H9 (cell line): Measurements from ENCODE around the gene DCP1A. TPM values are rescaled to one million over a fixed set of nuclear protein-coding genes. Genes with fewer than 3 reads are reported as not detected.

Experiments used
- DNase-seq: peaks from one replicate; pipeline ENCODE4 v3.0.0-alpha.2; 2017
- H2AFZ ChIP-seq: one replicate; pipeline ENCODE4 v1.6.1; 2013; ENCODE audit warnings: mild to moderate bottlenecking, low read length, control low read depth, moderate library complexity
- H2AK5ac ChIP-seq: 2 replicates; pipeline ENCODE4 v1.6.1; 2013; ENCODE audit warnings: low read length, control low read depth, mixed read lengths; ENCODE audit not compliant: insufficient read length
- H2BK120ac ChIP-seq: one replicate; pipeline ENCODE4 v1.6.1; 2013; ENCODE audit warnings: low read depth, mild to moderate bottlenecking, low read length, control low read depth, inconsistent platforms; ENCODE audit not compliant: poor library complexity, severe bottlenecking
- H2BK12ac ChIP-seq: 2 replicates; pipeline ENCODE4 v1.6.1; 2013; ENCODE audit warnings: low read length, control low read depth, mixed read lengths, low read depth; ENCODE audit not compliant: insufficient read length
- H2BK15ac ChIP-seq: 2 replicates; pipeline ENCODE4 v1.6.1; 2013; ENCODE audit warnings: low read depth, low read length, control low read depth
- H2BK20ac ChIP-seq: one replicate; pipeline ENCODE4 v1.6.1; 2013; ENCODE audit warnings: low read depth, mild to moderate bottlenecking, low read length, control low read depth, inconsistent platforms; ENCODE audit not compliant: poor library complexity, severe bottlenecking
- H2BK5ac ChIP-seq: 2 replicates; pipeline ENCODE4 v1.6.1; 2013; ENCODE audit warnings: low read length, control low read depth, mixed read lengths; ENCODE audit not compliant: insufficient read length
- H3K14ac ChIP-seq: 2 replicates; pipeline ENCODE4 v1.6.1; 2013; ENCODE audit warnings: low read length, control low read depth; ENCODE audit not compliant: insufficient read depth
- H3K18ac ChIP-seq: 2 replicates; pipeline ENCODE4 v1.6.1; 2013; ENCODE audit warnings: low read depth, mild to moderate bottlenecking, mixed read lengths, low read length, control low read depth; ENCODE audit not compliant: insufficient read length
- H3K23ac ChIP-seq: 2 replicates; pipeline ENCODE4 v1.6.1; 2013; ENCODE audit warnings: low read length, control low read depth, mixed read lengths, low read depth; ENCODE audit not compliant: insufficient read length
- H3K23me2 ChIP-seq: 2 replicates; pipeline ENCODE4 v1.6.1; 2013; ENCODE audit warnings: low read depth, mild to moderate bottlenecking, mixed read lengths, low read length, control low read depth; ENCODE audit not compliant: insufficient read length, poor library complexity, severe bottlenecking
- H3K27ac ChIP-seq: 2 replicates; pipeline ENCODE4 v1.5.1; 2013; ENCODE audit warnings: low read length, control low read depth, mixed read lengths, low read depth; ENCODE audit not compliant: insufficient read length
- H3K27me3 ChIP-seq: 2 replicates; pipeline ENCODE4 v1.6.1; 2013; ENCODE audit warnings: low read length, control low read depth, inconsistent platforms; ENCODE audit not compliant: insufficient read depth
- H3K4ac ChIP-seq: 2 replicates; pipeline ENCODE4 v1.6.1; 2013; ENCODE audit warnings: low read depth, mild to moderate bottlenecking, control low read depth, inconsistent platforms, low read length, moderate library complexity
- H3K4me1 ChIP-seq: 2 replicates; pipeline ENCODE4 v1.6.1; 2013; ENCODE audit warnings: low read length, control low read depth, inconsistent platforms; ENCODE audit not compliant: insufficient read depth
- H3K4me2 ChIP-seq: 2 replicates; pipeline ENCODE4 v1.6.1; 2013; ENCODE audit warnings: low read length, control low read depth, mixed read lengths; ENCODE audit not compliant: insufficient read length, insufficient read depth
- H3K56ac ChIP-seq: 2 replicates; pipeline ENCODE4 v1.6.1; 2013; ENCODE audit warnings: low read depth, mild to moderate bottlenecking, mixed read lengths, low read length, control low read depth; ENCODE audit not compliant: insufficient read length
- H3K79me1 ChIP-seq: 2 replicates; pipeline ENCODE4 v1.6.1; 2013; ENCODE audit warnings: low read depth, mild to moderate bottlenecking, moderate library complexity, low read length, control low read depth, inconsistent platforms; ENCODE audit not compliant: insufficient read depth, poor library complexity, severe bottlenecking
- H3K79me2 ChIP-seq: 2 replicates; pipeline ENCODE4 v1.6.1; 2013; ENCODE audit warnings: low read length, control low read depth, inconsistent platforms; ENCODE audit not compliant: insufficient read depth
- H3K9ac ChIP-seq: 2 replicates; pipeline ENCODE4 v1.6.1; 2013; ENCODE audit warnings: low read length, control low read depth, mixed read lengths; ENCODE audit not compliant: insufficient read length; ENCODE audit errors: extremely low read depth
- H3K9me3 ChIP-seq: one replicate; pipeline ENCODE4 v1.6.1; 2013; ENCODE audit warnings: low read depth, low read length, inconsistent platforms; ENCODE audit not compliant: control insufficient read depth
- H3T11ph ChIP-seq: one replicate; pipeline ENCODE4 v1.6.1; 2013; ENCODE audit warnings: mild to moderate bottlenecking, low read length, control low read depth, inconsistent platforms
- H4K20me1 ChIP-seq: one replicate; pipeline ENCODE4 v1.6.1; 2013; ENCODE audit not compliant: control insufficient read depth, insufficient read length, insufficient read depth
- H4K5ac ChIP-seq: 2 replicates; pipeline ENCODE4 v1.6.1; 2013; ENCODE audit warnings: low read depth, mild to moderate bottlenecking, mixed read lengths, low read length, control low read depth; ENCODE audit not compliant: insufficient read length
- H4K8ac ChIP-seq: replicated peaks from 2 replicates; pipeline ENCODE4 v1.6.1; 2013; ENCODE audit warnings: low read length, control low read depth, mixed read lengths, low read depth; ENCODE audit not compliant: insufficient read length
- H4K91ac ChIP-seq: 2 replicates; pipeline ENCODE4 v1.6.1; 2013; ENCODE audit warnings: low read depth, mild to moderate bottlenecking, moderate library complexity, mixed read lengths, low read length, control low read depth; ENCODE audit not compliant: insufficient read length
- H3K27ac Mint-ChIP-seq, 3 experiments: 2 replicates in 2 of 3; 3 replicates in 1 of 3; pipeline ENCODE4 v1.8.0; 2020 to 2021; ENCODE audit warnings: mixed read lengths in 3 of 3, mild to moderate bottlenecking in 1 of 3, moderate library complexity in 1 of 3
- H3K27me3 Mint-ChIP-seq: 2 replicates; pipeline ENCODE4 v1.8.0; 2021; ENCODE audit warnings: low read depth, mild to moderate bottlenecking, moderate library complexity, mixed read lengths
- H3K36me3 Mint-ChIP-seq, 3 experiments: 2 replicates in 2 of 3; 3 replicates in 1 of 3; pipeline ENCODE4 v1.8.0; 2020 to 2021; ENCODE audit warnings: low read depth in 3 of 3, mixed read lengths in 3 of 3; ENCODE audit not compliant: insufficient read depth in 1 of 3
- H3K4me1 Mint-ChIP-seq, 2 experiments: 2 replicates each; pipeline ENCODE4 v1.8.0; 2020; ENCODE audit warnings: mixed read lengths in 2 of 2
- H3K4me3 Mint-ChIP-seq, 2 experiments: 2 replicates in 1 of 2; 3 replicates in 1 of 2; pipeline ENCODE4 v1.8.0; 2020 to 2021; ENCODE audit warnings: mild to moderate bottlenecking in 2 of 2, mixed read lengths in 2 of 2, moderate library complexity in 1 of 2
- H3K9me3 Mint-ChIP-seq, 2 experiments: 2 replicates in 1 of 2; 3 replicates in 1 of 2; pipeline ENCODE4 v1.8.0; 2020; ENCODE audit warnings: mild to moderate bottlenecking in 2 of 2, mixed read lengths in 2 of 2, moderate library complexity in 1 of 2
- WGBS: extraction: QIAGEN DNeasy Blood & Tissue Kit; methylation state at CpG from one replicate; pipeline ENCODE4 v1.1.7; 2013; ENCODE audit warnings: missing lambda C conversion rate, low lambda C conversion rate, mixed read lengths; ENCODE audit not compliant: insufficient read length; ENCODE audit errors: extremely low coverage; 5-methylcytosine and 5-hydroxymethylcytosine counted together
- total RNA-seq: library from RNA; stranded (reverse); gene quantifications from 2 replicates; pipeline ENCODE4 v1.2.1, GENCODE V29; 2021
- TF ChIP-seq, protein P1 (sequence below): fragments of 200-600 bp; sonication (generic); conservative IDR thresholded peaks from 3 replicates; pipeline ENCODE4 v1.8.0; 2021; ENCODE audit warnings: antibody characterized with exemption, mild to moderate bottlenecking

The DCP1A gene
- total RNA-seq, 1 experiment from 2014 or later = 17.8 TPM

DNA sequence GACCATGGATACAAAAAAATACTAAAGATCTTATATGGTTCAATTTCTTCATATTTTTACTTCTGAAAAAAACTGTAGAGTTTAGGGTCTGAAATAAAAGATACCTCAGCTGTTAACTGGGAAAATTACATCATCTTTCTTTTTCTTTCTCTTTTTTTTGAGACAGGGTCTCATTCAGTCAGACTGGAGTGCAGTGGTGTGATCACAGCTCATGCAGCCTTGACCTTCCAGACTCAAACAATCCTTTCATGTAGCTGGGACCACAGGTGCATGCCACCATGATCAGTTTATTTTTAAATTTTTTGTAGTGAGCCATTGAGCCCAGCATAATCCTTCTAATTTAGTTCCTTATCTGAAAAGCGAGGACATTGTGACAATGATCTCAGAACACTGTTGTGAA lies 51.9 kb downstream of the DCP1A start:
- Histone ChIP-seq H2AFZ (no peak overlapping the region), H3K79me1 (no peaks in the 10 kb centered on the region), H3K9ac (no peak overlapping the region), H2BK120ac (no peak overlapping the region), H2BK5ac (no peak overlapping the region), H2BK20ac (no peak overlapping the region), H3K18ac (no peak overlapping the region), H4K91ac (no peak overlapping the region), H3K27me3 (no peaks in the 10 kb centered on the region), H3K4me2 (no peak overlapping the region), H4K8ac (no peak overlapping the region), H4K5ac (no peak overlapping the region), H2AK5ac (no peak overlapping the region), H3K9me3 (no peaks in the 10 kb centered on the region), H4K20me1 (no peaks in the 10 kb centered on the region), H3K4me1 (0 out of 2 replicates have a peak, but pooled peaks cover 3% of the 10 kb centered on the region), H3K27ac (no peak overlapping the region), H3K23ac (no peak overlapping the region), H3K56ac (no peak overlapping the region), H2BK15ac (no peak overlapping the region), H3K23me2 (no peaks in the 10 kb centered on the region), H3K14ac (no peak overlapping the region), H3K79me2 (no peaks in the 10 kb centered on the region), H3K4ac (no peak overlapping the region), H2BK12ac (no peak overlapping the region), H3T11ph (no peak overlapping the region)
- no peaks in the 10 kb centered on the region for H3K27me3 Mint-ChIP-seq
- H3K36me3 Mint-ChIP-seq = peaks cover 9 to 26% (median 19%) of the 10 kb centered on the region in 3 experiments; a peak in 5 of 7 replicates
- peak overlapping the region in 1 of 3 experiments; percentile 82; a peak in 2 of 7 replicates for H3K27ac Mint-ChIP-seq
- peaks cover 6 to 14% of the 10 kb centered on the region in 2 experiments for H3K4me1 Mint-ChIP-seq
- TF ChIP-seq, protein P1, sequence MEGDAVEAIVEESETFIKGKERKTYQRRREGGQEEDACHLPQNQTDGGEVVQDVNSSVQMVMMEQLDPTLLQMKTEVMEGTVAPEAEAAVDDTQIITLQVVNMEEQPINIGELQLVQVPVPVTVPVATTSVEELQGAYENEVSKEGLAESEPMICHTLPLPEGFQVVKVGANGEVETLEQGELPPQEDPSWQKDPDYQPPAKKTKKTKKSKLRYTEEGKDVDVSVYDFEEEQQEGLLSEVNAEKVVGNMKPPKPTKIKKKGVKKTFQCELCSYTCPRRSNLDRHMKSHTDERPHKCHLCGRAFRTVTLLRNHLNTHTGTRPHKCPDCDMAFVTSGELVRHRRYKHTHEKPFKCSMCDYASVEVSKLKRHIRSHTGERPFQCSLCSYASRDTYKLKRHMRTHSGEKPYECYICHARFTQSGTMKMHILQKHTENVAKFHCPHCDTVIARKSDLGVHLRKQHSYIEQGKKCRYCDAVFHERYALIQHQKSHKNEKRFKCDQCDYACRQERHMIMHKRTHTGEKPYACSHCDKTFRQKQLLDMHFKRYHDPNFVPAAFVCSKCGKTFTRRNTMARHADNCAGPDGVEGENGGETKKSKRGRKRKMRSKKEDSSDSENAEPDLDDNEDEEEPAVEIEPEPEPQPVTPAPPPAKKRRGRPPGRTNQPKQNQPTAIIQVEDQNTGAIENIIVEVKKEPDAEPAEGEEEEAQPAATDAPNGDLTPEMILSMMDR = no peak
- DNase-seq = no peak
- H3K9me3 Mint-ChIP-seq = no peaks in the 10 kb centered on the region
- no CpG with 5 or more reads among the region's 1 CpG for WGBS
- H3K4me3 Mint-ChIP-seq = no peak overlapping the region
